Measurements from ENCODE around the gene ARL5C.

The ARL5C gene

GRCh38 chr17:39122991-39123390 is 43.0 kb downstream of the ARL5C start:
- TF ChIP-seq FOXP2 (optimal IDR thresholded peaks at IDR 0.05; ENCODE audit: borderline replicate concordance, extremely low read depth, extremely low read length, insufficient read depth) (no peak), POLR2AphosphoS5 (IDR thresholded peaks at IDR 0.05; ENCODE audit: low read depth, low read length) (no peak), SIN3A (IDR thresholded peaks at IDR 0.05; ENCODE audit: borderline replicate concordance, insufficient read depth, low read length) (no peak), REST (IDR thresholded peaks at IDR 0.05; ENCODE audit: insufficient read depth in 1 of 2, low read depth in 2 of 2, low read length in 2 of 2) (no peak), TAF1 (IDR thresholded peaks at IDR 0.05; ENCODE audit: borderline replicate concordance, insufficient read depth, low read length) (no peak)

GRCh38 chr17:39118674-39119419 is 47.1 kb downstream of the ARL5C start:
- TF ChIP-seq REST (IDR thresholded peaks at IDR 0.05; ENCODE audit: insufficient read depth in 1 of 2, low read depth in 2 of 2, low read length in 2 of 2) (no peak), POLR2AphosphoS5 (IDR thresholded peaks at IDR 0.05; ENCODE audit: low read depth, low read length) (no peak), SIN3A (IDR thresholded peaks at IDR 0.05; ENCODE audit: borderline replicate concordance, insufficient read depth, low read length) (no peak), FOXP2 (optimal IDR thresholded peaks at IDR 0.05; ENCODE audit: borderline replicate concordance, extremely low read depth, extremely low read length, insufficient read depth) (no peak), TAF1 (IDR thresholded peaks at IDR 0.05; ENCODE audit: borderline replicate concordance, insufficient read depth, low read length) (no peak)

- TF ChIP-seq TAF1 (IDR thresholded peaks at IDR 0.05; ENCODE audit: borderline replicate concordance, insufficient read depth, low read length) (no peak), POLR2AphosphoS5 (IDR thresholded peaks at IDR 0.05; ENCODE audit: low read depth, low read length) (no peak), SIN3A (IDR thresholded peaks at IDR 0.05; ENCODE audit: borderline replicate concordance, insufficient read depth, low read length) (no peak), REST (IDR thresholded peaks at IDR 0.05; ENCODE audit: insufficient read depth in 1 of 2, low read depth in 2 of 2, low read length in 2 of 2) (no peak), FOXP2 (optimal IDR thresholded peaks at IDR 0.05; ENCODE audit: borderline replicate concordance, extremely low read depth, extremely low read length, insufficient read depth) (no peak)
Measured at GRCh38 chr17:39116224-39116623, 49.7 kb downstream of the ARL5C start.

GRCh38 chr17:39115135-39115534 is 50.8 kb downstream of the ARL5C start:
- no peak for TF ChIP-seq FOXP2 (optimal IDR thresholded peaks at IDR 0.05; ENCODE audit: borderline replicate concordance, extremely low read depth, extremely low read length, insufficient read depth)

- no peak for TF ChIP-seq POLR2AphosphoS5 (IDR thresholded peaks at IDR 0.05; ENCODE audit: low read depth, low read length)
- TF ChIP-seq REST (IDR thresholded peaks at IDR 0.05; ENCODE audit: insufficient read depth in 1 of 2, low read depth in 2 of 2, low read length in 2 of 2) = no peak
- no peak for TF ChIP-seq FOXP2 (optimal IDR thresholded peaks at IDR 0.05; ENCODE audit: borderline replicate concordance, extremely low read depth, extremely low read length, insufficient read depth)
- TF ChIP-seq SIN3A (IDR thresholded peaks at IDR 0.05; ENCODE audit: borderline replicate concordance, insufficient read depth, low read length) = no peak
- no peak for TF ChIP-seq TAF1 (IDR thresholded peaks at IDR 0.05; ENCODE audit: borderline replicate concordance, insufficient read depth, low read length)
Measured at GRCh38 chr17:39114723-39115122, 51.2 kb downstream of the ARL5C start.

Data from PFSK-1 (cell line).